Mucosa of descending colon (tissue), 3 donors: Measurements from ENCODE around the gene PITRM1. TPM values are rescaled to one million over a fixed set of nuclear protein-coding genes. Genes with fewer than 3 reads are reported as not detected.
"Not testable (repeated sequence)": the region's sequence is repeated elsewhere in the genome, so short reads cannot be mapped to it uniquely, and the experiment has no call there.

ENCODE experiments used
- ATAC-seq: fragments of 200-7000 bp; cut with Tn5 transposase; one replicate; pipeline ENCODE4 v1.9.1; 2020; ENCODE audit warnings: mild to moderate bottlenecking, moderate library complexity
- DNase-seq, 3 donors: peaks; one replicate each; pipeline ENCODE4 v3.0.0-alpha.2; 2020
- H3K36me3 ChIP-seq: fragments of 200-600 bp; one replicate; pipeline ENCODE4 v1.8.0; 2021; ENCODE audit warnings: low read depth, mild to moderate bottlenecking
- H3K4me1 ChIP-seq: fragments of 200-600 bp; one replicate; pipeline ENCODE4 v1.8.0; 2021; ENCODE audit warnings: low read depth, mild to moderate bottlenecking
- H3K4me3 ChIP-seq: fragments of 200-600 bp; one replicate; pipeline ENCODE4 v1.8.0; 2021; ENCODE audit warnings: mild to moderate bottlenecking
- H3K9me3 ChIP-seq: fragments of 200-600 bp; one replicate; pipeline ENCODE4 v1.8.0; 2021; ENCODE audit warnings: mild to moderate bottlenecking
- CTCF ChIP-seq: fragments of 200-600 bp; IDR thresholded peaks from one replicate; pipeline ENCODE4 v1.8.0; 2022; ENCODE audit warnings: antibody characterized with exemption, mild to moderate bottlenecking
- intact Hi-C, 2 donors: fragments of 100-400 bp; cut with DNase I in 1 of 2; cut with micrococcal nuclease in 1 of 2; formaldehyde crosslinking; loops; one replicate each; pipeline versions ENCODE4 v1.11.0 to v1.11.1; 2022; cut with DNase I, micrococcal nuclease
- total RNA-seq, 3 donors: library from RNA; stranded (reverse); fragmentation: NEBNext Ultra II Directional in 2 of 3; extraction: Animal tissue kit (Norgen Biotek cat#: 25700) in 2 of 3; gene quantifications; one replicate each; pipeline versions ENCODE4 v1.2.1 to v1.2.4, GENCODE V29; 2021 to 2023
- donor health status: DM: no; HTN: no; CAD: no; lungs with moderate emphysema.
- donor health status: DM: no; HTN: no; CAD: no.
- donor health status: DM: no; HTN: yes; CAD: no.

The PITRM1 gene
- total RNA-seq, 3 donors from 2014 or later: 50.8 to 53.9 (median 51.3) TPM

- ATAC-seq: peak; percentile 71
- no peak overlapping the region for H3K4me3 ChIP-seq
- no peaks in the 10 kb centered on the region for H3K36me3 ChIP-seq
- intact Hi-C loops: loop anchor here in 1 of 2 donors (5.0 kb wide), 1 partner anchor 1579 kb away; no protein-coding TSS in a partner anchor
- H3K9me3 ChIP-seq: no peaks in the 10 kb centered on the region
- DNase-seq: peak in 2 of 3 donors; percentile 47 to 82
- peak; percentile 81 for TF ChIP-seq CTCF
- peaks cover 6% of the 10 kb centered on the region for H3K4me1 ChIP-seq
These were observed 20.5 kb upstream of the PITRM1 start for GRCh38 chr10:3192856-3193635.

- Histone ChIP-seq H3K36me3 (no peaks in the 10 kb centered on the region), H3K4me3 (no peak overlapping the region), H3K9me3 (no peaks in the 10 kb centered on the region), H3K4me1 (peaks cover 6% of the 10 kb centered on the region)
- intact Hi-C loops: loop anchor here in 1 of 2 donors (5.0 kb wide), 1 partner anchor 1581 kb away; no protein-coding TSS in a partner anchor
- TF ChIP-seq CTCF: no peak
- DNase-seq (no peak), ATAC-seq (no peak)
These were observed 18.2 kb upstream of the PITRM1 start for GRCh38 chr10:3190817-3191216.

- DNase-seq, intact Hi-C loops, H3K36me3 ChIP-seq, H3K4me3 ChIP-seq, ATAC-seq, H3K9me3 ChIP-seq, H3K4me1 ChIP-seq: not testable (repeated sequence)
These were observed 14.6 kb upstream of the PITRM1 start for GRCh38 chr10:3187229-3187628.

- DNase-seq (no peak), ATAC-seq (peak; percentile 30)
- Histone ChIP-seq H3K4me1 (no peaks in the 10 kb centered on the region), H3K36me3 (no peaks in the 10 kb centered on the region), H3K9me3 (no peaks in the 10 kb centered on the region), H3K4me3 (no peak overlapping the region)
- intact Hi-C loops: no loop called here
- no peak for TF ChIP-seq CTCF
These were observed 13.8 kb upstream of the PITRM1 start for GRCh38 chr10:3186368-3186767.

GRCh38 chr10:3185386-3185785 is 12.8 kb upstream of the PITRM1 start:
- no peaks in the 10 kb centered on the region for H3K4me1 ChIP-seq
- intact Hi-C loops: no loop called here
- no peak for ATAC-seq
- no peaks in the 10 kb centered on the region for H3K36me3 ChIP-seq
- H3K4me3 ChIP-seq: no peak overlapping the region
- H3K9me3 ChIP-seq: no peaks in the 10 kb centered on the region
- DNase-seq: no peak
- TF ChIP-seq CTCF: no peak

- Histone ChIP-seq H3K9me3 (no peaks in the 10 kb centered on the region), H3K4me3 (no peak overlapping the region), H3K4me1 (no peaks in the 10 kb centered on the region), H3K36me3 (no peaks in the 10 kb centered on the region)
- DNase-seq (no peak), ATAC-seq (no peak)
- intact Hi-C loops: no loop called here
- TF ChIP-seq CTCF: no peak
These were observed 7.9 kb upstream of the PITRM1 start for GRCh38 chr10:3180355-3181025.
